ENCODE measurements around the gene HMGN5. TPM values are rescaled to one million over a fixed set of nuclear protein-coding genes. Genes with fewer than 3 reads are reported as not detected.

HMGN5 gene
- polyA plus RNA-seq, 1 donor from 2014 or later: 0.45 TPM

DNA sequence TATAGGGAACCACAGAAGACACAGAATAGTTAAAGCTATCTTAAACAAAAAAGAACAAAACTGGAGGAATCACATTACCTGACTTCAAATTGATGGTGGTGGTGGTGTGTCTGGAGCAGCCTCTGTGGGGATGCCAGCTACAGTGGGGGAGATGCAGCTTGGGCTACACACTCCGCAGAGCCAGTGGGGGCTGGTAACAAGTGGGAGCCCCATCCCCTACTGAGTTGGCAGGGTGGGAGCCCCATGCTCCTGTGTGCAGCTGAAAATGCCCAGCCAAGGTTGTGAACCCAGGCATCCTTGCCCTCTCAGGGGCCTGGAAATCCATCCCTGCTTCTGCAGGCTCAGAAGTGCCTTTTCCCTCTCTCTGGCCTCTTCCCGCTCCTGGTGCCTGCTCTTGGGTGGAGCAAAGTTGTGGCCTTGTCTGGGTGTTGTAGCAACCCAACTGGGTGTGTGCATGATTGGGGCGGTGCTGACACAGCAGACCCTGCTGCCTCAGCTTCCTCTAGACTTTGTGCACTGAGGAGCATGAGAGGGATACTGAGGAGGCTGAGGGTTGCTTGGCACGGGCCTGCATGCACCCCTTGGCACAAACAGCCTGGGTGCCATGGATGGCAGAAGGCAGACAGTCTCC is 39.1 kb upstream of the HMGN5 start:
- H2AFZ ChIP-seq (ENCODE audit: low read depth, low read length): no peak overlapping the region
- no peaks in the 10 kb centered on the region for H3F3A ChIP-seq (ENCODE audit: insufficient read depth, low read length, poor library complexity, severe bottlenecking)
- H3K27me3 ChIP-seq (ENCODE audit: insufficient read depth, low read depth, low read length): no peaks in the 10 kb centered on the region
- no peaks in the 10 kb centered on the region for H3K9me2 ChIP-seq (ENCODE audit: insufficient read depth, low read length)
- H3K79me2 ChIP-seq (replicated peaks; ENCODE audit: insufficient read depth, low read length): no peaks in the 10 kb centered on the region
- H3K9ac ChIP-seq (ENCODE audit: low read length): no peak overlapping the region
- TF ChIP-seq RAD21 (conservative IDR thresholded peaks at IDR 0.05) (no peak), EZH2 (IDR thresholded peaks at IDR 0.05; ENCODE audit: borderline replicate concordance, insufficient read depth, low read length, poor library complexity, severe bottlenecking) (no peak), POLR2AphosphoS5 (IDR thresholded peaks at IDR 0.05) (no peak)
- TF ChIP-seq, protein P1, sequence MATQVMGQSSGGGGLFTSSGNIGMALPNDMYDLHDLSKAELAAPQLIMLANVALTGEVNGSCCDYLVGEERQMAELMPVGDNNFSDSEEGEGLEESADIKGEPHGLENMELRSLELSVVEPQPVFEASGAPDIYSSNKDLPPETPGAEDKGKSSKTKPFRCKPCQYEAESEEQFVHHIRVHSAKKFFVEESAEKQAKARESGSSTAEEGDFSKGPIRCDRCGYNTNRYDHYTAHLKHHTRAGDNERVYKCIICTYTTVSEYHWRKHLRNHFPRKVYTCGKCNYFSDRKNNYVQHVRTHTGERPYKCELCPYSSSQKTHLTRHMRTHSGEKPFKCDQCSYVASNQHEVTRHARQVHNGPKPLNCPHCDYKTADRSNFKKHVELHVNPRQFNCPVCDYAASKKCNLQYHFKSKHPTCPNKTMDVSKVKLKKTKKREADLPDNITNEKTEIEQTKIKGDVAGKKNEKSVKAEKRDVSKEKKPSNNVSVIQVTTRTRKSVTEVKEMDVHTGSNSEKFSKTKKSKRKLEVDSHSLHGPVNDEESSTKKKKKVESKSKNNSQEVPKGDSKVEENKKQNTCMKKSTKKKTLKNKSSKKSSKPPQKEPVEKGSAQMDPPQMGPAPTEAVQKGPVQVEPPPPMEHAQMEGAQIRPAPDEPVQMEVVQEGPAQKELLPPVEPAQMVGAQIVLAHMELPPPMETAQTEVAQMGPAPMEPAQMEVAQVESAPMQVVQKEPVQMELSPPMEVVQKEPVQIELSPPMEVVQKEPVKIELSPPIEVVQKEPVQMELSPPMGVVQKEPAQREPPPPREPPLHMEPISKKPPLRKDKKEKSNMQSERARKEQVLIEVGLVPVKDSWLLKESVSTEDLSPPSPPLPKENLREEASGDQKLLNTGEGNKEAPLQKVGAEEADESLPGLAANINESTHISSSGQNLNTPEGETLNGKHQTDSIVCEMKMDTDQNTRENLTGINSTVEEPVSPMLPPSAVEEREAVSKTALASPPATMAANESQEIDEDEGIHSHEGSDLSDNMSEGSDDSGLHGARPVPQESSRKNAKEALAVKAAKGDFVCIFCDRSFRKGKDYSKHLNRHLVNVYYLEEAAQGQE (IDR thresholded peaks at IDR 0.05; ENCODE audit: borderline replicate concordance): no peak
- H3K27ac ChIP-seq (ENCODE audit: low read length): no peak overlapping the region
- no peaks in the 10 kb centered on the region for H3K9me3 ChIP-seq (ENCODE audit: low read length)
- no peaks in the 10 kb centered on the region for H3K36me3 ChIP-seq (ENCODE audit: insufficient read depth, low read length)
- H3K4me2 ChIP-seq (ENCODE audit: low read length): no peak overlapping the region
- no peaks in the 10 kb centered on the region for H4K20me1 ChIP-seq (ENCODE audit: insufficient read depth)
- H3K4me3 ChIP-seq (ENCODE audit: low read length): no peak overlapping the region

DNA sequence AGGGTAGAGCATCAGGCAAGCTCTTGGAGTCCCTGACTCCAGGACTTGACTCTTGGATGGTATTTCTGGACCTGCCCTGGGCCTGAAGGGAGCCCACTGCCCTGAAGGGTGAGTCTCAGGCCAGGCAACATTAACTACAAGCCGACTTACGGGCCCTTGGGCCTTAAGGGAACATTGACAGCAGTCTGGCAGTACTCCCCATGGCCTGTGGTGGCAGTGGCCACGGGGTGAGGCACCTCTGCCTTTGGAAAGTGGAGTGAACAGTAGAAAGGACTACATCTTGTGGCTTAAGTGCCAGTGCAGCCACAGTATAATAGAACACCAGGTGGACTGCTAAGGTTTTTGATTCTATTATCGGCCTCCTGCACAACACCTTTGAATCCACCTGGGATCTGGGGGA is 36.5 kb upstream of the HMGN5 start:
- no peaks in the 10 kb centered on the region for H3F3A ChIP-seq (ENCODE audit: insufficient read depth, low read length, poor library complexity, severe bottlenecking)
- no peaks in the 10 kb centered on the region for H4K20me1 ChIP-seq (ENCODE audit: insufficient read depth)
- TF ChIP-seq, protein P2, sequence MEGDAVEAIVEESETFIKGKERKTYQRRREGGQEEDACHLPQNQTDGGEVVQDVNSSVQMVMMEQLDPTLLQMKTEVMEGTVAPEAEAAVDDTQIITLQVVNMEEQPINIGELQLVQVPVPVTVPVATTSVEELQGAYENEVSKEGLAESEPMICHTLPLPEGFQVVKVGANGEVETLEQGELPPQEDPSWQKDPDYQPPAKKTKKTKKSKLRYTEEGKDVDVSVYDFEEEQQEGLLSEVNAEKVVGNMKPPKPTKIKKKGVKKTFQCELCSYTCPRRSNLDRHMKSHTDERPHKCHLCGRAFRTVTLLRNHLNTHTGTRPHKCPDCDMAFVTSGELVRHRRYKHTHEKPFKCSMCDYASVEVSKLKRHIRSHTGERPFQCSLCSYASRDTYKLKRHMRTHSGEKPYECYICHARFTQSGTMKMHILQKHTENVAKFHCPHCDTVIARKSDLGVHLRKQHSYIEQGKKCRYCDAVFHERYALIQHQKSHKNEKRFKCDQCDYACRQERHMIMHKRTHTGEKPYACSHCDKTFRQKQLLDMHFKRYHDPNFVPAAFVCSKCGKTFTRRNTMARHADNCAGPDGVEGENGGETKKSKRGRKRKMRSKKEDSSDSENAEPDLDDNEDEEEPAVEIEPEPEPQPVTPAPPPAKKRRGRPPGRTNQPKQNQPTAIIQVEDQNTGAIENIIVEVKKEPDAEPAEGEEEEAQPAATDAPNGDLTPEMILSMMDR (IDR thresholded peaks at IDR 0.05; ENCODE audit: poor library complexity, severe bottlenecking): no peak
- TF ChIP-seq EP300 (conservative IDR thresholded peaks at IDR 0.05; ENCODE audit: poor library complexity, severe bottlenecking): no peak
- no peak for TF ChIP-seq TAF1 (IDR thresholded peaks at IDR 0.05; ENCODE audit: low read depth)
- TF ChIP-seq EZH2 (IDR thresholded peaks at IDR 0.05; ENCODE audit: borderline replicate concordance, insufficient read depth, low read length, poor library complexity, severe bottlenecking): no peak
- TF ChIP-seq, protein P1 (IDR thresholded peaks at IDR 0.05; ENCODE audit: borderline replicate concordance): no peak
- no peak for TF ChIP-seq SMC3 (conservative IDR thresholded peaks at IDR 0.05; ENCODE audit: poor library complexity)
- no peak for TF ChIP-seq RAD21 (conservative IDR thresholded peaks at IDR 0.05)
- H3K79me2 ChIP-seq (replicated peaks; ENCODE audit: insufficient read depth, low read length): no peaks in the 10 kb centered on the region
- H3K36me3 ChIP-seq (ENCODE audit: insufficient read depth, low read length): no peaks in the 10 kb centered on the region
- H3K4me2 ChIP-seq (ENCODE audit: low read length): no peak overlapping the region
- no peak overlapping the region for H3K27ac ChIP-seq (ENCODE audit: low read length)
- H2AFZ ChIP-seq (ENCODE audit: low read depth, low read length): no peak overlapping the region
- no peaks in the 10 kb centered on the region for H3K9me2 ChIP-seq (ENCODE audit: insufficient read depth, low read length)
- no peaks in the 10 kb centered on the region for H3K9me3 ChIP-seq (ENCODE audit: low read length)
- no peak overlapping the region for H3K9ac ChIP-seq (ENCODE audit: low read length)
- no peaks in the 10 kb centered on the region for H3K27me3 ChIP-seq (ENCODE audit: insufficient read depth, low read depth, low read length)
- H3K4me3 ChIP-seq (ENCODE audit: low read length): no peak overlapping the region
